Esophagus muscularis mucosa (tissue), 4 donors: ENCODE data around the gene BCL7C. TPM values are rescaled to one million over a fixed set of nuclear protein-coding genes. Genes with fewer than 3 reads are reported as not detected.
A peak's percentile ranks its signal among the peaks of the same experiment; 100 is the strongest.

ENCODE experiments used
- DNase-seq: peaks from one replicate; pipeline ENCODE4 v3.0.0-alpha.2; 2017; ENCODE audit errors: extremely low spot score
- H3K27ac ChIP-seq, 4 donors: fragments of 200-600 bp; sonication (generic); replicated peaks in 1 of 4; 1 replicate in 3 of 4; 2 replicates in 1 of 4; pipeline ENCODE4 v1.5.1; 2016 to 2019; ENCODE audit warnings: mild to moderate bottlenecking in 1 of 4
- H3K27me3 ChIP-seq, 4 donors: fragments of 200-600 bp; sonication (generic); one replicate each; pipeline versions ENCODE4 v1.5.1 to v1.6.0; 2016 to 2019
- H3K36me3 ChIP-seq, 4 donors: fragments of 200-600 bp; sonication (generic); one replicate each; pipeline ENCODE4 v1.5.1; 2016 to 2019
- H3K4me1 ChIP-seq, 4 donors: fragments of 200-600 bp; sonication (generic); one replicate each; pipeline ENCODE4 v1.5.1; 2016 to 2019
- H3K4me3 ChIP-seq, 4 donors: fragments of 200-600 bp; sonication (generic); 1 replicate in 2 of 4; 2 replicates in 2 of 4; pipeline ENCODE4 v1.5.1; 2016 to 2019; ENCODE audit warnings: mild to moderate bottlenecking in 4 of 4, moderate library complexity in 1 of 4
- H3K9me3 ChIP-seq, 4 donors: fragments of 200-600 bp; sonication (generic); 1 replicate in 3 of 4; 2 replicates in 1 of 4; pipeline ENCODE4 v1.5.1; 2016 to 2019
- CTCF ChIP-seq, 3 experiments: fragments of 200-600 bp in 2 of 3; fragments of 450-650 bp in 1 of 3; sonication (generic) in 2 of 3; IDR thresholded peaks; one replicate each; pipeline ENCODE4 v1.5.1; 2017 to 2019; ENCODE audit warnings: antibody characterized with exemption in 3 of 3, mild to moderate bottlenecking in 2 of 3, moderate library complexity in 1 of 3
- EP300 ChIP-seq: sonication (generic); formaldehyde crosslinking; IDR thresholded peaks from one replicate; pipeline ENCODE4 v1.6.1; 2017; ENCODE audit warnings: antibody characterized with exemption
- POLR2A ChIP-seq: fragments of 450-650 bp; IDR thresholded peaks from one replicate; pipeline ENCODE4 v1.6.1; 2017; ENCODE audit warnings: antibody characterized with exemption, moderate library complexity, mild to moderate bottlenecking, low read depth
- POLR2AphosphoS5 ChIP-seq, 2 donors: sonication (generic); formaldehyde crosslinking; IDR thresholded peaks; one replicate each; pipeline ENCODE4 v1.6.1; 2017; ENCODE audit warnings: antibody characterized with exemption in 2 of 2
- WGBS: methylation state at CpG from one replicate; pipeline ENCODE4 v1.1.5; 2018; 5-methylcytosine and 5-hydroxymethylcytosine counted together
- intact Hi-C: fragments of 100-400 bp; cut with DNase I; formaldehyde crosslinking; loops from one replicate; pipeline ENCODE4 v1.15.1; 2023
- total RNA-seq, 4 donors: library from RNA; depleted of rRNA; stranded (reverse); fragments of >200 nt; gene quantifications; one replicate each; pipeline versions ENCODE4 v1.1.0 to v1.2.1, GENCODE V29; 2016

BCL7C gene
- total RNA-seq, 4 donors from 2014 or later: 42.1 to 57.9 (median 45.5) TPM

DNA sequence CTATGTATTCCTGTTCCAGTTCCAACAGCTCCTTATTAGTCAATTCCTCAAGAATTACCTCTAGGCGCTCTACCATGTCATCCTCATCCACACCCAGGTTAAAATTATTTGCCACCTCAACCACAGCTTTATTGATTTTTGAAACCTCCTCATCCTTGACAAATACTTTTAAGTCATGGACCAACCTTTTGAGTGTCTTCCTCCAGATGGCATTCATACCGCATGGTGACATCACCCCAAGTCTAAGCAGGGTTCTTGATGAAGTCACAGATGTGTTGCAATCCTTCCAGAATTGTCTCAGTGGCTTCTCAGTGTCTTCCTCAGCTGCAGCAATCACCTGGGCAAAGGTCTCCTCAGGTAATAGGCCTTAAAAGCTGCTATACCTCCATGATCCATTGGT lies 40.1 kb downstream of the BCL7C start:
- no peaks in the 10 kb centered on the region for H3K27me3 ChIP-seq
- H3K27ac ChIP-seq: no peak overlapping the region
- no peaks in the 10 kb centered on the region for H3K4me1 ChIP-seq
- H3K4me3 ChIP-seq: no peak overlapping the region
- H3K9me3 ChIP-seq: no peaks in the 10 kb centered on the region
- H3K36me3 ChIP-seq: peaks cover 0 to 30% (median 0%) of the 10 kb centered on the region in 4 donors
- no peak for TF ChIP-seq POLR2AphosphoS5 (IDR thresholded peaks at IDR 0.05)
- TF ChIP-seq EP300: no peak
- TF ChIP-seq CTCF (IDR thresholded peaks at IDR 0.05): no peak
- no peak for TF ChIP-seq POLR2A
- intact Hi-C loops: no loop called here
- DNase-seq: no peak
- WGBS: 97% methylated on average over 2 of the region's 2 CpGs

DNA sequence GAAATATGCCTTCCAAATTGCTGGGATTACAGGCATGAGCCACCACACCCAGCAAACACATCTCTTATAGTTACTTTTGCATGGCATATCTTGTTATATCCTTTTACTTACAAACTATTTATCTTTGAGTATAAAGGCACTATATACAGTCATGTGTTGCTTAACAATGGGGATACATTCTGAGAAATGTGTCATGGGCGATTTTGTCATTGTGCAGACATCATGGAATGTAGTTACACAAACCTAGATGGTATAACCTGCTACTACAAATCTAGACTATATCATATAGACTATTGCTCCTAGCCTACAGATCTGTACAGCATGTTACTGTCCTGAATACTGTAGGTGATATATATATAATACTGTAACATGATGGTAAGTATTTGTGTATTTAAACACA lies 43.6 kb downstream of the BCL7C start:
- WGBS: 78% methylated on average over 1 of the region's 1 CpG

GRCh38 chr16:30846649-30847402 lies 47.1 kb downstream of the BCL7C start:
- WGBS: 90% methylated on average over 4 of the region's 4 CpGs
- intact Hi-C loops: no loop called here

More for the DNA sequence above, 43.6 kb downstream of the BCL7C start:
- Histone ChIP-seq H3K27me3 (no peaks in the 10 kb centered on the region), H3K36me3 (peaks cover 0 to 25% (median 0%) of the 10 kb centered on the region in 4 donors), H3K27ac (no peak overlapping the region), H3K4me1 (peaks cover 5 to 6% (median 5%) of the 10 kb centered on the region in 4 donors), H3K9me3 (no peaks in the 10 kb centered on the region), H3K4me3 (no peak overlapping the region)
- TF ChIP-seq EP300: no peak
- TF ChIP-seq CTCF (IDR thresholded peaks at IDR 0.05): no peak
- TF ChIP-seq POLR2A: no peak
- no peak for TF ChIP-seq POLR2AphosphoS5 (IDR thresholded peaks at IDR 0.05)
- intact Hi-C loops: no loop called here
- DNase-seq: no peak

DNA sequence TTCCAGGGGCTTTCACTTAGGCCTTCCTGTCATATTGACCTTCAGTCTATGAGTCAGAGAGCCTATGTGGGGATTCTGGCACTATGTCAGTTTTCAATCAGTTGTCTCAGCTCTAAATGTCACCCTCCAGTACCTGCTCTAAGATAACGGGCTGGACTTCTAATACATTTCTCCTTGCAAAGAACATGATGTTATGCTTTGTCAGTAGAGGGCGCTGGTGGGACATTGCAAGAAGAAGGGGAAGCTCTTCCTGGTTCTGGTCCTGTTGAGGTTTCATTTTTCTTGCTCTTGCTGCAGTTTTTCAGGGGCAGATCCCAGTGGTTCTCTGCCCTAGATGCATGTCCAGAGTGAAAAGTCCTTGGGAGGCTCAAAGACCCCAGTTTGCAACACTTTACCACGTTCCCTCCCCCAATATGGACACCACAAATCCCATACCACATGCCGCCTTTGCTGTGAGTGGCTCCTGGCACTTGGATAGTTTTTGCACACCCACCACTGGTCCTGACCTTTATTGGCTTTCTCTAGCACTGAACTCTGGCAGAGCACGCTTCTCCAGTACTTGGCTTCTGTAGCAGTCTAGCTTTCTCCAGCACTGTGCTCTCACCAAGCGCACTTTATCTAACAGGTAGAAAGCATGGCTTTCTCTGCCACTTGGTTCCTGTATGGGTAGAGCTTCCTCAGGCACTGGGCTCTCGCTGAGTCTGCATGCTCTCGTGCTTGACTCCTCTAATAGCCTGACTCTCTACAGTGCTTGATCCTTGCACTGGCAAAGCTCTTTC lies 49.0 kb downstream of the BCL7C start:
- H3K4me1 ChIP-seq: peaks cover 11 to 15% (median 13%) of the 10 kb centered on the region in 4 donors
- H3K36me3 ChIP-seq: no peaks in the 10 kb centered on the region
- H3K9me3 ChIP-seq: no peaks in the 10 kb centered on the region
- H3K4me3 ChIP-seq: peak overlapping the region; percentile 20 to 40 (median 32)
- H3K27ac ChIP-seq: peak overlapping the region; percentile 4 to 52 (median 40)
- WGBS: 22% methylated on average over 8 of the region's 8 CpGs
- intact Hi-C loops: loop anchor here (2.0 kb wide), 3 partner anchors 30 to 76 kb away; no protein-coding TSS in a partner anchor
- peak; percentile 93 for DNase-seq
- H3K27me3 ChIP-seq: no peaks in the 10 kb centered on the region
- peak; percentile 82 to 90 (median 84) for TF ChIP-seq CTCF (IDR thresholded peaks at IDR 0.05)
- no peak for TF ChIP-seq POLR2A
- peak in 1 of 2 donors; percentile 43 for TF ChIP-seq POLR2AphosphoS5 (IDR thresholded peaks at IDR 0.05)
- no peak for TF ChIP-seq EP300

More at GRCh38 chr16:30846649-30847402, 47.1 kb downstream of the BCL7C start:
- Histone ChIP-seq H3K36me3 (peaks cover 0 to 7% (median 0%) of the 10 kb centered on the region in 4 donors), H3K9me3 (no peaks in the 10 kb centered on the region), H3K27me3 (no peaks in the 10 kb centered on the region), H3K4me1 (peaks cover 11 to 15% (median 13%) of the 10 kb centered on the region in 4 donors), H3K27ac (no peak overlapping the region), H3K4me3 (no peak overlapping the region)
- no peak for TF ChIP-seq POLR2A
- TF ChIP-seq POLR2AphosphoS5 (IDR thresholded peaks at IDR 0.05): no peak
- TF ChIP-seq EP300: no peak
- no peak for TF ChIP-seq CTCF (IDR thresholded peaks at IDR 0.05)
- no peak for DNase-seq
